ENCODE results near the gene SPR. TPM values are rescaled to one million over a fixed set of nuclear protein-coding genes. Genes with fewer than 3 reads are reported as not detected.

The SPR gene
- total and polyA plus RNA-seq, 2 of the 4 experiments (the other 2 are of a cell fraction), result 14.3 to 17.4 TPM

DNA sequence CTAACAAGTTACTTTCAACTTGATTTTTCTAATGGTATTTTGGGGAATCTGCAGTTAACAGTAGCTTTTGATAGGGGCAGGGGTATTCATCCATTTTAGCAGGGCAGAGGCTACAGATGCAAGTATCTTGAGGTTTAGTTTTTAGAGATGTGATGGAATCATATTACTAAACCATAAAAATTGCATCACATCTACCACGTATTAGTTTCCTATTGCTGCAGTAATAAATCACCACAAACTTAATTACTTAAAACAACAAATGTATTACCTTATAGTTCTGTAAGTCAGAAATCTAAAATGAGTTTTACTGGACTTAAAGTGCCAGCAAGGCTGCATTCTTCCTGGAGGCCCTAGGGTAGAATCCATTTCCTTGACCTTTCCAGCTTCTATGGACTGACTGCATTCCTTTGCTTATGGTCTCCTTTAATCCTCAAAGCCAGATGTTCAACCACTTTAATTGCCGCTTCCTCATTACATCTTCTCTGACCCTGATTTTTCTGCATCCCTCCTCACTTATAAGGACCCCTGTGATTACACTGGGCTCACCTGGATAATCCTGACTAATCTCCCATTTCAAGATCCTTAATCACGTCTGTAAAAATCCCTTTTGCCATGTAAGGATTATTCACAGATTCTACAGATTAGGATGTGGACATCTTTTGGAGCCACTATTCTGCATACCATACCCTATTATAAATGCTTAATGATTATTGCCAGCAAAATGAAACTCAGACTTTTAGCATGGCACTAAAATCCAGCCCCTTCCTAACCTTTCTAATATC, 39.5 kb upstream of the SPR start:
- H3K9me1 ChIP-seq (ENCODE audit: insufficient read depth, low read length), result no peaks in the 10 kb centered on the region
- no peaks in the 10 kb centered on the region for H3K4me1 ChIP-seq (ENCODE audit: control insufficient read depth, insufficient read depth, low read length)
- H3K79me1 ChIP-seq (ENCODE audit: low read depth in 1 of 2, low read length in 2 of 2), result no peaks in the 10 kb centered on the region
- no peak overlapping the region for H3K4me2 ChIP-seq (ENCODE audit: low read depth, low read length)
- POLR2A ChIA-PET (ENCODE audit: unreplicated experiment), result no interaction called here
- no TSS peak for BruUV-seq (replicated peaks)
- no peak overlapping the region for H4K91ac ChIP-seq (ENCODE audit: insufficient read depth, low read depth, low read length)
- no peak for ATAC-seq (ENCODE audit: low read depth)
- no peak overlapping the region for H2BK20ac ChIP-seq (ENCODE audit: low read depth, low read length)
- TF ChIP-seq NFE2L2 (IDR thresholded peaks at IDR 0.05; ENCODE audit: low read depth, low read length) (no peak), MXI1 (IDR thresholded peaks at IDR 0.05; ENCODE audit: borderline replicate concordance, low read depth, low read length) (no peak), RAD21 (IDR thresholded peaks at IDR 0.05; ENCODE audit: low read length) (no peak), CEBPB (IDR thresholded peaks at IDR 0.05; ENCODE audit: low read depth, low read length) (no peak), MAZ (IDR thresholded peaks at IDR 0.05; ENCODE audit: borderline replicate concordance, low read depth, low read length) (no peak), FOS (IDR thresholded peaks at IDR 0.05; ENCODE audit: low read depth, low read length) (no peak), RFX5 (IDR thresholded peaks at IDR 0.05; ENCODE audit: low read depth, low read length) (no peak), CHD1 (IDR thresholded peaks at IDR 0.05; ENCODE audit: low read depth, low read length) (no peak), MAFK (IDR thresholded peaks at IDR 0.05; ENCODE audit: low read depth, low read length) (no peak), ELK1 (IDR thresholded peaks at IDR 0.05; ENCODE audit: borderline replicate concordance, low read depth, low read length) (no peak), POLR2A (IDR thresholded peaks at IDR 0.05; ENCODE audit: low read depth, low read length) (no peak), SMC3 (IDR thresholded peaks at IDR 0.05; ENCODE audit: low read depth, low read length) (no peak), RCOR1 (IDR thresholded peaks at IDR 0.05; ENCODE audit: insufficient replicate concordance, low read length) (no peak), BHLHE40 (IDR thresholded peaks at IDR 0.05; ENCODE audit: low read depth, low read length) (no peak)
- TF ChIP-seq, protein P1, sequence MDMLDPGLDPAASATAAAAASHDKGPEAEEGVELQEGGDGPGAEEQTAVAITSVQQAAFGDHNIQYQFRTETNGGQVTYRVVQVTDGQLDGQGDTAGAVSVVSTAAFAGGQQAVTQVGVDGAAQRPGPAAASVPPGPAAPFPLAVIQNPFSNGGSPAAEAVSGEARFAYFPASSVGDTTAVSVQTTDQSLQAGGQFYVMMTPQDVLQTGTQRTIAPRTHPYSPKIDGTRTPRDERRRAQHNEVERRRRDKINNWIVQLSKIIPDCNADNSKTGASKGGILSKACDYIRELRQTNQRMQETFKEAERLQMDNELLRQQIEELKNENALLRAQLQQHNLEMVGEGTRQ (IDR thresholded peaks at IDR 0.05; ENCODE audit: low read depth, low read length), result no peak
- TF ChIP-seq, protein P2, sequence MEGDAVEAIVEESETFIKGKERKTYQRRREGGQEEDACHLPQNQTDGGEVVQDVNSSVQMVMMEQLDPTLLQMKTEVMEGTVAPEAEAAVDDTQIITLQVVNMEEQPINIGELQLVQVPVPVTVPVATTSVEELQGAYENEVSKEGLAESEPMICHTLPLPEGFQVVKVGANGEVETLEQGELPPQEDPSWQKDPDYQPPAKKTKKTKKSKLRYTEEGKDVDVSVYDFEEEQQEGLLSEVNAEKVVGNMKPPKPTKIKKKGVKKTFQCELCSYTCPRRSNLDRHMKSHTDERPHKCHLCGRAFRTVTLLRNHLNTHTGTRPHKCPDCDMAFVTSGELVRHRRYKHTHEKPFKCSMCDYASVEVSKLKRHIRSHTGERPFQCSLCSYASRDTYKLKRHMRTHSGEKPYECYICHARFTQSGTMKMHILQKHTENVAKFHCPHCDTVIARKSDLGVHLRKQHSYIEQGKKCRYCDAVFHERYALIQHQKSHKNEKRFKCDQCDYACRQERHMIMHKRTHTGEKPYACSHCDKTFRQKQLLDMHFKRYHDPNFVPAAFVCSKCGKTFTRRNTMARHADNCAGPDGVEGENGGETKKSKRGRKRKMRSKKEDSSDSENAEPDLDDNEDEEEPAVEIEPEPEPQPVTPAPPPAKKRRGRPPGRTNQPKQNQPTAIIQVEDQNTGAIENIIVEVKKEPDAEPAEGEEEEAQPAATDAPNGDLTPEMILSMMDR (conservative IDR thresholded peaks at IDR 0.05; ENCODE audit: low read depth, low read length), result no peak
- no peak overlapping the region for H3K9ac ChIP-seq (ENCODE audit: low read depth, low read length)
- H3K56ac ChIP-seq (ENCODE audit: extremely low read depth, insufficient read depth, low read length), result no peak overlapping the region
- no peak overlapping the region for H3K4me3 ChIP-seq (ENCODE audit: insufficient read depth, low read depth, low read length)
- H3K27ac ChIP-seq (ENCODE audit: insufficient read depth, low read length), result no peak overlapping the region
- CTCF ChIA-PET, result no interaction called here
- H3K14ac ChIP-seq (replicated peaks; ENCODE audit: low read depth, low read length), result no peak overlapping the region
- H2BK15ac ChIP-seq (ENCODE audit: low read depth, low read length), result no peak overlapping the region
- H3K36me3 ChIP-seq (ENCODE audit: control insufficient read depth, insufficient read depth, low read length), result no peaks in the 10 kb centered on the region
- in situ Hi-C loops (cut with MboI; ENCODE audit: low sequenced_read_pairs), result no loop called here
- no peak overlapping the region for H2AK9ac ChIP-seq (replicated peaks; ENCODE audit: low read depth, low read length, poor library complexity)
- no peak overlapping the region for H4K8ac ChIP-seq (ENCODE audit: low read depth in 2 of 2, low read length in 2 of 2)
- H3K23ac ChIP-seq (ENCODE audit: low read depth, low read length), result no peak overlapping the region
- dilution Hi-C loops (cut with HindIII; ENCODE audit: low sequenced_read_pairs, unreplicated experiment), result no loop called here
- H3K9me3 ChIP-seq (ENCODE audit: control insufficient read depth, insufficient read depth, low read length), result 0 out of 2 replicates have a peak, but pooled peaks cover 1% of the 10 kb centered on the region
- intact Hi-C loops (cut with micrococcal nuclease), result no loop called here
- H3K18ac ChIP-seq (ENCODE audit: low read depth, low read length), result no peak overlapping the region
- no peak overlapping the region for H4K5ac ChIP-seq (ENCODE audit: low read depth, low read length)
- WGBS, 2 experiments (ENCODE audit: extremely low coverage in 2 of 2, insufficient read length in 1 of 2), result 100% methylated on average over 1 of the region's 3 CpGs; no CpG with 5 or more reads in 1 of the 2 experiments
- H3K27me3 ChIP-seq (ENCODE audit: control insufficient read depth, insufficient read depth, low read length), result peaks cover 39% of the 10 kb centered on the region
- no peak overlapping the region for H2AFZ ChIP-seq (replicated peaks; ENCODE audit: low read length, poor library complexity)
- no peak overlapping the region for H2BK120ac ChIP-seq (ENCODE audit: low read depth, low read length)
- H4K20me1 ChIP-seq (ENCODE audit: insufficient read depth, low read length), result no peaks in the 10 kb centered on the region
- H2AK5ac ChIP-seq (ENCODE audit: low read depth, low read length), result no peak overlapping the region
- H2BK5ac ChIP-seq (ENCODE audit: low read depth, low read length, poor library complexity, severe bottlenecking), result no peak overlapping the region
- no peak for DNase-seq
- H3K4ac ChIP-seq (ENCODE audit: low read depth, low read length), result no peak overlapping the region
